Suprapubic skin (tissue), 4 donors: Measurements from ENCODE around the gene ZBTB16.

Experiments used
- EP300 ChIP-seq: sonication (generic); formaldehyde crosslinking; IDR thresholded peaks from one replicate; pipeline ENCODE4 v1.6.1; 2017; ENCODE audit warnings: antibody characterized with exemption
- POLR2A ChIP-seq, 2 donors: fragments of 450-650 bp; IDR thresholded peaks; one replicate each; pipeline ENCODE4 v1.6.1; 2017; ENCODE audit warnings: antibody characterized with exemption in 2 of 2, mild to moderate bottlenecking in 2 of 2, moderate library complexity in 2 of 2
- POLR2AphosphoS5 ChIP-seq, 3 donors: sonication (generic); formaldehyde crosslinking; IDR thresholded peaks; one replicate each; pipeline ENCODE4 v1.6.1; 2017; ENCODE audit warnings: antibody characterized with exemption in 3 of 3
- TF ChIP-seq, protein P1 (sequence below), 2 donors: fragments of 200-600 bp in 1 of 2; fragments of 450-650 bp in 1 of 2; sonication (generic) in 1 of 2; IDR thresholded peaks; one replicate each; pipeline ENCODE4 v1.5.1; 2016 to 2019; ENCODE audit warnings: antibody characterized with exemption in 2 of 2, mild to moderate bottlenecking in 1 of 2, moderate library complexity in 1 of 2

DNA sequence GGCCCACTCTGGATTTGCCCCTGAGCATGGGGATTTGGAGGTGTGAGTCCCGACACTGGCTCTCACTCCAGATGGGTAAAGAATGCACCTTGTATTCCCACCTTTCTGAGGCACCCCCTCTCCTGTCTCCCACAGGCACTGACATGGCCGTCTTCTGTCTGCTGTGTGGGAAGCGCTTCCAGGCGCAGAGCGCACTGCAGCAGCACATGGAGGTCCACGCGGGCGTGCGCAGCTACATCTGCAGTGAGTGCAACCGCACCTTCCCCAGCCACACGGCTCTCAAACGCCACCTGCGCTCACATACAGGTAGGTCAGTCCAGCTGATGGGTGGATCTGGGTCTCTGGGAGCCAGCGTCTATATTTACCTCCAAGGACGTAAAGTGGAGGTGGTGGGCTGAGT, 182.5 kb downstream of the ZBTB16 start:
- TF ChIP-seq, protein P1, sequence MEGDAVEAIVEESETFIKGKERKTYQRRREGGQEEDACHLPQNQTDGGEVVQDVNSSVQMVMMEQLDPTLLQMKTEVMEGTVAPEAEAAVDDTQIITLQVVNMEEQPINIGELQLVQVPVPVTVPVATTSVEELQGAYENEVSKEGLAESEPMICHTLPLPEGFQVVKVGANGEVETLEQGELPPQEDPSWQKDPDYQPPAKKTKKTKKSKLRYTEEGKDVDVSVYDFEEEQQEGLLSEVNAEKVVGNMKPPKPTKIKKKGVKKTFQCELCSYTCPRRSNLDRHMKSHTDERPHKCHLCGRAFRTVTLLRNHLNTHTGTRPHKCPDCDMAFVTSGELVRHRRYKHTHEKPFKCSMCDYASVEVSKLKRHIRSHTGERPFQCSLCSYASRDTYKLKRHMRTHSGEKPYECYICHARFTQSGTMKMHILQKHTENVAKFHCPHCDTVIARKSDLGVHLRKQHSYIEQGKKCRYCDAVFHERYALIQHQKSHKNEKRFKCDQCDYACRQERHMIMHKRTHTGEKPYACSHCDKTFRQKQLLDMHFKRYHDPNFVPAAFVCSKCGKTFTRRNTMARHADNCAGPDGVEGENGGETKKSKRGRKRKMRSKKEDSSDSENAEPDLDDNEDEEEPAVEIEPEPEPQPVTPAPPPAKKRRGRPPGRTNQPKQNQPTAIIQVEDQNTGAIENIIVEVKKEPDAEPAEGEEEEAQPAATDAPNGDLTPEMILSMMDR (IDR thresholded peaks at IDR 0.05), result no peak
- TF ChIP-seq POLR2AphosphoS5 (IDR thresholded peaks at IDR 0.05) (no peak), EP300 (no peak), POLR2A (IDR thresholded peaks at IDR 0.05) (no peak)
